Activated CD8-positive, alpha-beta memory T cell treated with anti-CD3 and anti-CD28 coated beads for 4 hours (primary cell): ENCODE data around the gene SEMA4A.
"Not testable (repeated sequence)": the region's sequence is repeated elsewhere in the genome, so short reads cannot be mapped to it uniquely, and the experiment has no call there.

Experiments
- DNase-seq, 2 donors: peaks; one replicate each; pipeline ENCODE4 v3.0.0-alpha.2; 2020; ENCODE audit warnings: low read depth in 2 of 2

Gene SEMA4A

DNA sequence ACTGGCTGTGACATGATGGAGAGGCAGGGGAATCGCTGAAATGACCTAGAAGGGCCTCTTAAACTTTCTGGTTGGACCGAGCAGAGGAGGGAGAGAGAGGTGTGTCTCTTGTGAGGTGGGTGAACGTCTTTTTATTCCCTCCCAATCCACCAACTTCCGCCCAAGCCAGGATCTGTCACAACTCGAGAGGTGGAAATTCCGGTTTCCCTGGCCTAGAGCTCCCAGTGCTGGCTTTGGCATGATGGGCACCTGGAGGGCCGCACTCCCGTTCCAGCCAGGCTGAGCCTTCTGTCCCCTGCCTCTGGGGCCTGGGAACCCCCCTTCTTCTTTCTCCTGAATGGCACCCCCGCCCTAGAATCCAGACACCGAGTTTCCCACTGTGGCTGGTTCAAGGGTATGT, at the start of gene SEMA4A:
Gene SEMA4A, plus strand, starts transcription at position 224 of the 400 bp plus-strand sequence. CDS start 994 bp downstream, outside the sequence.
- no peak for DNase-seq

DNA sequence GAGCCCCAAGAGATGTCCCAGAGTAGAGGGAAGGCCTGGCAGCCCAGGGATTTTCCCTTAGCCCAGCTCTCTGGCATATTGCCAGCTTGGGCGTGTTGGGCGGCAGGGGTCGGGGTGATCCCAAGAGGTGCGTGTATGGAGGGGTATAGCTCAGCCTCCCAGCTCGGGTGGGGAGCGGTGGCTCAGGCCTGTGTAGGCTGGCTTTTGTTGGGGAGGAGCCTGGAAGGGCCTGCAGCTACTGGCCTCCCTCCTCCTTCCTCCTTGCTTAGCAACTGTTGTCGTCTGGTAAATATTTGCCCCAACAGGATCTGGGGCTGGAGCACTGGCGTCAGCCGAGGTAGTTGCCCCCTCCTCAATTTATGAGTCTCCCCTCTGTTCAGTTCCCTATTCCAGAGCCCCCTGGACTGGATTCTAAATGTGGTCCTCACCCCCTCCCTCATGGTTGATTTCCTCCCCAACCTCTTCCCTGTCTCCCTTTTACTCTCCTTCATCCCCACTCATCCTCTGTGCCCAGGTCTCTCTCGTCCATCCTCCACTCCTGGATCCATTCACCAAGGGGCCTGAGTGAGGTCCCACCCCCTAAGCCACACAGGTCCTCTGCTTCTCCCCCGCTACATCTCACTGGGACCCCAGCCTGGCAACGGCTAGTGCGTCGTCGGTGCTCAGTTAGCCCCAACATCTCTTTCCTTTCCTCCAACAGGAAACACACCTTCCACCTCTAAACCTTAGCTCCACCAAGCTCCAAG, 49.1 kb upstream of the SEMA4A start:
- DNase-seq: no peak

DNA sequence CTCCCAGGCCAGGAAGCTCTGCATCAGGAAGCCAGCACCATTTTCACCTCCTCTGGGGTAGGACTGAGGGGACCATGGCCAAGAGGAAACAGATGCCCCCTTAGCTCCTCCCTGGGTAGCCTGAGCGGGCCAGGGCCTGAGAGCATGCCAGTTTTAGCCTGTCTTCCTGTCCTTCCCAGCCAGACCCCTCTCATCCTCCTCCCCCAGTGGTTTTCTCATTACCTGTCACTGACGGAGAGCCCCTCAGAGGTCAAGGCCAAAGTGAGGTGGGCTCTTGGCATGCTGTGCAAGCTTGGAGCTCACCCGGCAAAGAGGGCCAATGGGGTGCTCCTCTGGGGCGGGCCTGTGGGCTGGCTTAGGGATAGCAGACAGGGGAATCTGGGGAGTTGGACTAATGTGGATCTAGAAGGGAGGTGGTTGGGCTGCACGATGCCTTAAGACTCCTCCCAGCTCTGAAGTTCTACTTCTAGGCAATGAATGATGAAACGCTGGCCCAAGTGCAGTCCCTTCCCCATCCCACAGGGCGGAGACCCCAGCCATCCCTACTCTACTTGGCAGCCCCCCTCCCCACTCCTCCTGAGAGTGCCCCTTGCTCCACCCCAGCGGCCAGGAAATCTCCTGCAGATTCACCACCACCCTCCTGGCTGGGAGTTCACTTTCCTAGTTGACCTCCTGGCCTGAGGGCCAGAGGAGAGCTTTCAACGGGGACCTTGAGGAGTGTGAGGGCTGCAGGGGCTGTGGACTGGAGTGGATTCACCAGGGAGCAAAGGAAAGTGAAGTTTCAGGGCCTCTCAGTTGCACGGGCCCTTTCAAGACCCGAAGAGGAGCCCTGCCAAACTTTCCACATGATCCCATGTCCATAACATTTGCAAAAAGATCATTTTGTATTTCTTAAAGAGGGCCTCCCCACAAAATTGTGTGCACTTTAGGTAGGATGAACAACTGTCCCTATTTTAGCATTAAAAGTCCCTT, 48.2 kb upstream of the SEMA4A start:
- no peak for DNase-seq

DNA sequence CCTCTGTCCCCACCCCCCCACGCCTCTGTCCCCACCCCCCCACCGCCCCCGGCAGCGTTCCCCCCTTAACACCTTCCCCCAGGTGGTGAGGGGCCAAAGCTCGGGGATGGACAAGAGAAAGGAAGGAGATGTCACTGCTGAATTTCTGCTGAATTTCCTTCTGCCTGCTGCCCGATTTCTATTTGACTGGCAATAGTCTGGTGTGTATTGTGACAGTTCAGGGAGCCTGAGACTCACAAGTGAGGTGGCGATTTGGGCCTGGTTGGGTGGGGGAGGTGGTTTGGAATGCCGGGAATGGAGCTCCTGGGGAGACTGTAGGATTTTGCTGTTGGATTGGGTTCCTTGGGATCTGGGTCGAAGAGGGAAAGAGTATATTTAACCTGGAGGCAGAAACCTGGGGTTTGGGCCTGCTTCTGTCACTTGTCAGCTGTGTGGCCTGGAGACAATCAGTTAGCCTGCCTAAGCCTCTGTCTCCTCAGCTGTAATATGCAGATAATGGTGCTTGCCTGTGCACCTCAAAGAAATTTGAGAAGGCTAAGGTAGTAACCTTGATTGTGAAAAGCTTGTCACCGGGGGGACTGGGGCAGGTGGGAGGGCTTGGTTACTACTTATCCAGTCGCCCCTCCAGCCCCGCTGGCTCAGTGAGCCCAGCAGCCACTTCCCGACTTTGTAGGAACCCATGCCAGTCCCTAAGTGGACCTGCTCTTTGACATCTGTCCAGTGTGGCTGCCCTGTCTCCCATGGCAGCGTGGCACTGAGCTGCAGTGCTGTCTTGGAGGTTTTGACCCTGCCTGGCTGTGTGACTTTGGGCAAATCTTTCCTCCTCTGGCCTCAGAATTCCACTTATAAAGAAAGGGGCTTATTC, 46.5 kb upstream of the SEMA4A start:
- no peak for DNase-seq

DNA sequence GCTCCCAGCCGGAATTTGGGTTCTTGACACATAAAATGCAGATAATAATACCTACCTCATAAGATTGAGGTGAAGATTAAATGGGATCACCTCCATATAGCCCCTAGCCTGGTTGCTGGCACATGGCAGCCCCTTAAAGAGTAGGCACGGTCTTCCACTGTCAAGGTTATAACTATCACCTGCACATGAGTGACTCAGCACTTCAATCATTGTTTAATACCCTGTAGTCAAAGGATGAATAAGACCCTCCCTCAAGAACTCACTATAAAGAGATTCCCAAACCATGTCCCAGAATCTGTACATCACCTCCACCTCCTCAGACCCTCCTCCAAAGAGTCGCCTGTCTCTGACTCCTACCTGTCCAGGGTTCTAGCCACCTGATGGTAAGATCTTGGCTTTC, 45.3 kb upstream of the SEMA4A start:
- no peak for DNase-seq

DNA sequence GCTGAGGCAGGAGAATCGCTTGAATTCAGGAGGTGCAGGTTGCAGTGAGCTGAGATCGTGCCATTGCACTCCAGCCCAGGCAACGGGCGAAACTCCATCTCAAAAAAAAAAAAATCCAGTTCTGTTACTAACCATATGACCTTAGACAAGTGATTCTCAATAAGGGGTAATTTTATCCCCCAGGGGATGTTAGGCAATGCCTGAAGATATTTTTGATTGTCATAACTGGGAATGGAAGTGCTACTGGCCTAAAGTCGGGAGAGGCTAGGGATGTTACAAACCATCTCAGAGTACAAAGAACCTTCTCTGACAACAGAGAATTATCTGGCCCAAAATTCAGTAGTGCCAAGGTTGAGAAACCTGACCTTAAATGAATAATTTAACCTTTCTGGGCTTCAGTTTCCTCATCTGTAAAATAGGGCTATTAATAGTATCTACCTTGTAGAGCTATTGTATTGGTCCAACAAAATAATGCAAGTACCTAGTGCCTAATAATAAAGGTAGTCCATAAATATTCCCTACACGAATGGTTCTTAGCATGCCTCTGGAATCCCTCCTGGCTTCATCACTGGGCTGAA, 44.6 kb upstream of the SEMA4A start:
- DNase-seq: no peak

DNA sequence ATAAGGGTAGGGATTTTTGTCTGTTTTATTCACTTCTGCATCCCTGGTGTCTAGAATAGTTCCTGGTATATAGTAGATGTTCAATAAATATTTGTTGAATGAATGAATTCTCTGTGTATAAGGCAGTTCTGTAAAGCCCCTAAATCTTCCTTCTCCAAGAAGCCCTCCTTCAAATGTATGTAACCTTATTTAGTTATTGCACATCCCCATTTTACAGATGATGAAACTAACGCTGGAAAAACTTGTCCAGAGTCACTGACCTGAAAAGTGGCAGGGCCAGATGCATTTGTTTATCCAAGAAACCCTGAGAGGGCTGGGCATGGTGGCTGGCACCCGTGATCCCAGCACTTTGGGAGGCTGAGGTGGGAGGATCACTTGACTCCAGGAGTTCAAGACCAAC, 43.1 kb upstream of the SEMA4A start:
- DNase-seq: no peak

DNA sequence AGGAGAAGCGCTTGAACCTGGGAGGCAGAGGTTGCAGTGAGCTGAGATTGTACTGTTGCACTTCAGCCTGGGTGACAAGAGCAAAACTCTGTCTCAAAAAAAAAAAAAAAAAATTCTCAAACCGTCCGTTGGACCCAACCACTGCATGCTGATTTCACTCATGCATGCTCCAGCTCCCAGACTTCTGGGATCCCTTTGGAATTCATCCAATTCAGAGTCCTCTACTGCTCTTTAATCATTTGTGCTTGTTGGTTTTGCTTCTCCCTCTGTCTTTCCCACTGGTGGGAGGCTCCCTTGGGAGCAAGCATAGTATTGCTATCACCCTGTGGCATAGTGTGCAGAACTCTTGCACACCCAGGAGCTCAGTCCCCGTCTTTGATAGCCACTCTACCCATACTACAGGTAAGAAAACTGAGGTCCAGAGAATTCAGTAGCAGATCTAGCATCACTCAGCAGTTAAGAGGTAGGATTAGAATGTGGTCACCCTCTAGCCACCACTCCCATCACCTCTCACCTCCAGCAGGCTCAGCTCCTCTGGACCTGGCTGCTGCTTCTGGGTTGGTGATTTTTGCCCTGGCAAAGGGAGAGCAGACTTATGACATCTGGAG, 41.9 kb upstream of the SEMA4A start:
- no peak for DNase-seq

DNA sequence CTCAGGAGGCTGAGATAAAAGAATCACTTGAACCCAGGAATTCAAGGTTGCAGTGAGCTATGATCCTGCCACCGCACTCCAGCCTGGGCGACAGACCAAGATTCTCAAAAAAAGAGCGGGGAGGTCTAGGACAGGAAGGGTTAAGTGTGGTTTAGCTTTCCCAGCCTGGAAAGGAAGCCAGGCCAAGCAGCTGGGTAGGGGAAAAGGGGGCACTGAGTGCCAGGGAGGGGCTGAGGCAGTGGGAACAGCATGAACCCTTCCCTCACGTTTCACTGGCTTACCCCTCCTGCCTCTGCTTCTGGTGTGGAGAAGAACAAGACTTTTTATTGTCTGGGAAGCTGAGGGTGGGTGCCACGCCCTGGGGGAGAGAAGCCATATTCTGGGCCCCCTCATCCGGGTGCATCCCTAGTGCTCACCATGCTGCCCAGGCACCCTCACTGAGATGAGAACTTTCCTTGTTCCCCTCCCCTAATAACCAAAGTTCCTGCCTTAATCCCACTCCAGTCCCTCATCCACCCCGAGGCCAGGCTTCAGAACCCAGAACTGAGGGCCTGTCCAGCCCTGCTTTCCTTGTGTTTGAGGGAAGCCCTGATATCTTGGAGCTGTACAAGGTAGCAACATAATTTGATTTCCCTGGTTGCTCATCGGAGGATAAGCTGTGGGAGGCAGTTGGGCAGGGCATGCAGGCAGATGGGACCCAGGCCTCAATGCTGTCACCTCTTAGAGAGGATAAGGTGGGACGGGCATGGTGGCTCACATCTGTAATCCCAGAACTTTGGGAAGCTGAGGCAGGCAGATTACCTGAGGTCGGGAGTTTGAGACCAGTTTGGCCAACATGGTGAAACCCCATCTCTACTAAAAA, 40.9 kb upstream of the SEMA4A start:
- DNase-seq: no peak

DNA sequence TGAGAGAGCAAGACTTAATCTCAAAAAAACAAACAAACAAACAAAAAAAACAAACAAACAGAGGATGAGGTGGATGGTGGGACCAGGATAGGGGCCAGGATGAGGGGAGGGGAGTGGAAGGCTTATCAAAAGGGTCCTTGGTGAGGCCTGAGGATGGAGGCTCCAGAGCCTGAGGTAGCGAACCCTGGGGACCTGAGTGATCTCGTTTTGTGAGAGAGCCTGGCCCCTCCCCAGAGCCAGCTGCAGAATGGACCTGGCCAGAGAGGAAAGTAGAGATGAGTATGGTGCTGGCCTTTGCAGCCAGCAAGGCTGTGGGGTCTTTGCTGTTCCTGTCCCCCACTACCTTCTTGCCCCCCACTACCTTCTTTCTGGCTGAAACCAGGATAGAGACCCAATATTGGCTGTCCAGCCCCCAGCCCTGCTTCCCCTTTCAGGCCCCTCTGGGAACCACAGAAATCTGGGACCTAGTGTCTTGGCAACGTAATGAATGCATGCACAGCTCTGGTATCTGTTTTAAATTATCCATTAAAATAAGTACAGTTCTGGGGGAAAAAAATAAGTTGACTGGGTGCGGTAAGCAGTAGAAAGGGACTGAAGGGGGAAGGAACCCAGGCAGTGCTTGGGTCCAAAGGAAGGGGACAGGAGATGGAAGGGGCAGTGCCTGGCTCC, 40.0 kb upstream of the SEMA4A start:
- no peak for DNase-seq

DNA sequence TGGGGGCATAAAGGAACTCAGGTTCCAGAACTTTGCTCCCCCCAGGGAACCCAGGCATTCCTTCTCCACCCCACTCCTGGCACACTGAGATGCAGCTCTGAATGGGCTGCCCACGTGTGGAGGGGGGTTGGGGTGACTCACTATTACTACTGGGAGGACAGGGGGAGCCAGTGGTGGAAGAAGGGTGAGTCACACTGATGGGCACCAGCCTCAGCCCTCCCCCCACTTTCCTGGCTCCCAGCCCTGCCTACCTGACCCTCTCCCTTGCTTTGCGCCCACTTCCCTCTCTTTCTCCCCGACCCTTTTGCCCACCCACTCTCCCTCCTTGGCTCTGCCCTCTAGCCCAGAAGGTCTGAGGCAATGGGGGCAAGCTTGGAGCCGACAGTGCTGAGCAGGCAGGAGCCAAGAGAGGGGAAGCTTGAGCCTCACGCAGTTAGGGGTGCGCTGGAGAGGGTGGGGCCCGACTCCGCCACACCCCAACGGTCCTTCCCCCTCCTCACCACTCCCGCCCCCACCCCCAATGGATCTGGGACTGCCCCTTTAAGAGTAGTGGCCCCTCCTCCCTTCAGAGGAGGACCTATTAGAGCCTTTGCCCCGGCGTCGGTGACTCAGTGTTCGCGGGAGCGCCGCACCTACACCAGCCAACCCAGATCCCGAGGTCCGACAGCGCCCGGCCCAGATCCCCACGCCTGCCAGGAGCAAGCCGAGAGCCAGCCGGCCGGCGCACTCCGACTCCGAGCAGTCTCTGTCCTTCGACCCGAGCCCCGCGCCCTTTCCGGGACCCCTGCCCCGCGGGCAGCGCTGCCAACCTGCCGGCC, 39.1 kb upstream of the SEMA4A start, which contains the start of gene LMNA:
Gene LMNA, plus strand, starts transcription at position 611 of the 818 bp plus-strand sequence. CDS start 208 bp downstream, outside the sequence.
- peak; percentile 66 to 78 for DNase-seq

DNA sequence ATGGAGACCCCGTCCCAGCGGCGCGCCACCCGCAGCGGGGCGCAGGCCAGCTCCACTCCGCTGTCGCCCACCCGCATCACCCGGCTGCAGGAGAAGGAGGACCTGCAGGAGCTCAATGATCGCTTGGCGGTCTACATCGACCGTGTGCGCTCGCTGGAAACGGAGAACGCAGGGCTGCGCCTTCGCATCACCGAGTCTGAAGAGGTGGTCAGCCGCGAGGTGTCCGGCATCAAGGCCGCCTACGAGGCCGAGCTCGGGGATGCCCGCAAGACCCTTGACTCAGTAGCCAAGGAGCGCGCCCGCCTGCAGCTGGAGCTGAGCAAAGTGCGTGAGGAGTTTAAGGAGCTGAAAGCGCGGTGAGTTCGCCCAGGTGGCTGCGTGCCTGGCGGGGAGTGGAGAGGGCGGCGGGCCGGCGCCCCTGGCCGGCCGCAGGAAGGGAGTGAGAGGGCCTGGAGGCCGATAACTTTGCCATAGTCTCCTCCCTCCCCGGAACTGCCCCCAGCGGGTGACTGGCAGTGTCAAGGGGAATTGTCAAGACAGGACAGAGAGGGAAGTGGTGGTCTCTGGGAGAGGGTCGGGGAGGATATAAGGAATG, 38.4 kb upstream of the SEMA4A start:
- DNase-seq: no peak

DNA sequence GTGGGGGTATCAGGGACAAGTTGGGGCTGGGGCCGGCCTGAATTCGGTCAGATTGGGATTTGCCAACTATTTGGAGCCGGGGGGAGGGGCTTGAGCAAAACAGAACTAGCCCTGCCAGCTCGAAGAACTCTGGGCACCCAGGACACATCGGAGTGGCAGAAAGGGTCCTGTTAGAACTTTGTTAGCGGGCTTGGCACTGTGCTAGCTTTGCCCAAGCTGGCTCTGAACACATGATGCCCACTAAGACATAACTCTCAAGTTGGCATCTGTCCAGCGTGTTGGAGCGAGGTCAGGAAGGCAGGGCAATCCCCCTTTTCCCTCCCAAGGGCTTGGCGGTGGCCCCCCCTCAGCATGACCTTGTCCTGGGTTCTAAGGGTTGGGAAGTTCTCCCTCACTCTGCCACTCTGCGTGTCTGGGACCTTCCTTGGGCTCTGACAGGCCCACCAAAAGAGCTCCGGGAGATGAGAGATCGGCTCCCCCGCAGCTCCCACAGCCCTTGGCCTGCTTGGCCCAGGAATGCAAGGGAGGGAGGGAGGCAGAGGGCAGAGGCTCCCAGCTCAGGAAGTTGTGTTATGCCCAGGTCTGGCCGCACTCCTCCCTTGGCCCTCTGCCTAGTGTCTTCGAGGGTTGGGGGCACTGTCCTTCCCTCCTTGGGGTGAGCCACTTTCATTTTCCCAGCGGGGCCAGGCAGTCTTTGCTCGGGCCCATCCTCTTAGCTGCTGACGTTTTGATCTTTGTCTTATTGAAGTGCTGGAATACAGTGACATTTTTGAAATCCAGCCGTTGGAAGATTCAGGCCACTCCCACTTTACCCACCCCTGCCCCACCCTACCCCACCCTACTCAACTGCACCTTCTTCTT, 37.6 kb upstream of the SEMA4A start:
- no peak for DNase-seq

DNA sequence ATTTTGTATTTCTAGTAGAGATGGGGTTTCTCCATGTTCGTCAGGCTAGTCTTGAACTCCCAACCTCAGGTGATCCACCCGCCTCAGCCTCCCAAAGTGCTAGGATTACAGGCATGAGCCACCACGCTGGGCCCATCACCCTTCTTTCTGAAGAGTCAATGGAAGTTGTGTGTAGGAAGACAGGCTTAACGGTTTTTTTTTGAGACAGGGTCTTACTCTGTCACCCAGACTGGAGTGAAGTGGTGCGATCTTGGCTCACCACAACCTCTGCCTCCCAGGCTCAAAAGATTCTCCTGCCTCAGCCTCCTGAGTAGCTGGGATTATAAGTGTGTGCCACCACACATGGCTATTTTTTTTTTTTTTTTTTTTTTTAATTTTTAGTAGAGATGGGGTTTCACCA, 36.7 kb upstream of the SEMA4A start:
- DNase-seq: not testable (repeated sequence)

DNA sequence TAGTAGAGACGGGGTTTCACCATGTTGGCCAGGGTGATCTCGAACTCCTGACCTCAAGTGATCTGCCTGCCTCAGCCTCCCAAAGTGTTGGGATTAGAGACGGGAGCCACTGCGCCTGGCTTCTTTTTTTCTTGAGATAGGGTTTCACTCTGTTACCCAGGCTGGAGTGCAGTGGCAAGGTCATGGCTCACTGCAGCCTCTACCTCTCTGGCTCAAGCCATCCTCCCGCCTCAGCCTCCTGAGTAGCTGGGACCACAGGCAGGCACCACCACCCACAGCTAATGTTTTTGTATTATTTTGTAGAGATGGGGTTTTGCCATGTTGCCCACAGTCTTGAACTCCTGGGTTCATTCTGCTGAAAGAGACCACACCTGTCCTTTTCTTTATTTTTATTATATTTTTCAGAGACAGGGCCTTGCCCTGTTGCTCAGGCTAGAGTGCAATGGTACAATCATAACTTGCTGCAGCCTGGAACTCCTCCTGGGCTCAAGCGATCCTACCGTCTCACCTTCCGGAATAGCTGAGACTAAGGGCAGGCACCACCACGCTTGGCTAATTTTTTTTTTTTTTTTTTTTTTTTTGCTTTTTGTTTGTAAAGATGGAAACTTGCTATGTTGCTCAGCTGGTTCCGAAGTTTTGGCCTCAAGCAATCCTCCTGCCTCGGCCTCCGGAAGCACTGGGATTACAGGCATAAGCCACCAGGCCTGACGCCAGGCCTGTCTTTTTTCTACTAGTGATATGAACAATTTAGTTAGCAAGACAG, 35.8 kb upstream of the SEMA4A start:
- DNase-seq: no peak

DNA sequence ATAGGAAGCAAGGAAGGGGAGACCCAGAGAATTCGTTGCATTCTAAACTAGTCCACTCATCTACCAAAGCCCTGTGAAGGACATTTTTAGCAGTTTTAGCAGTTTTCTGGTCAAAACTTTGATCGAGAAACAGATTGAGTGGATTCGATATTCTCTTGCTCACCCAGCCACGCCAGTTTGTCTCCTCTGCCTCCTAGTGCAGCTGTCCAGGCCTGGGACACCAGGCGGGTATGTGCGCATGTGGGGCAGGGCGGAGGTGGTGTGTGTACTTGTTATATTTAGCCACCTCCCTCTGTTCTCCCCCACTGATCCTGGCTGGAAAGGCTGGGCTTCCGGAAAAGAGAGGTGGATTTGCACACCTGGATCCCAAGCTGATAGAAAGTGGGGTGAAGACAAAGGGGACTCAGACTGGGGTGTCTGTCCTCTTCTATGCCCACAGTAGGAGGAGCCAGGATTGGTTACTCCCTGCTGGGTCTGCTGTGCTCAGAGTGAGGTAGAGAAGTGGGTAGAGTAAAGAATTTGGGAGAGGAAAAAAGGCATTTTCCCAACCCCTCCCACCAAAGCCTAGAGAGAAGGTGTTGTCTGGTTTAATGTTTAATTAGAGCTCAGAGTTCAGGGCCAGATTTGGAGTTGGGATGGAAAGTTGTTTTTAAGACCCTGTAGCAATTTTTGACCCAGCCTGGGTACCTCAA, 35.1 kb upstream of the SEMA4A start:
- no peak for DNase-seq
